Skeletal muscle tissue (tissue), 4 donors: Measurements from ENCODE around the gene ETV2. TPM values are rescaled to one million over a fixed set of nuclear protein-coding genes. Genes with fewer than 3 reads are reported as not detected.

ENCODE experiments used
- H3K27ac ChIP-seq: one replicate; pipeline ENCODE4 v1.7.0; 2013; ENCODE audit warnings: mild to moderate bottlenecking, low read depth, low read length, inconsistent platforms
- H3K27me3 ChIP-seq, 3 donors: one replicate each; pipeline ENCODE4 v1.7.0; 2013; ENCODE audit warnings: low read length in 3 of 3; ENCODE audit not compliant: control insufficient read depth in 3 of 3, insufficient read depth in 3 of 3
- H3K36me3 ChIP-seq, 3 donors: one replicate each; pipeline ENCODE4 v1.7.0; 2013; ENCODE audit warnings: low read length in 3 of 3; ENCODE audit not compliant: control insufficient read depth in 3 of 3, insufficient read depth in 3 of 3
- H3K4me1 ChIP-seq, 3 donors: one replicate each; pipeline ENCODE4 v1.7.0; 2013; ENCODE audit warnings: low read length in 3 of 3, mild to moderate bottlenecking in 3 of 3; ENCODE audit not compliant: control insufficient read depth in 3 of 3, insufficient read depth in 3 of 3
- H3K4me3 ChIP-seq, 3 donors: one replicate each; pipeline ENCODE4 v1.7.0; 2013; ENCODE audit warnings: low read length in 3 of 3
- H3K9ac ChIP-seq, 3 donors: one replicate each; pipeline ENCODE4 v1.7.0; 2013; ENCODE audit warnings: low read length in 3 of 3, mild to moderate bottlenecking in 3 of 3, moderate library complexity in 2 of 3, low read depth in 1 of 3
- H3K9me3 ChIP-seq, 3 donors: one replicate each; pipeline ENCODE4 v1.7.0; 2013; ENCODE audit warnings: low read length in 3 of 3; ENCODE audit not compliant: control insufficient read depth in 3 of 3
- total RNA-seq: library from RNA; depleted of rRNA; stranded (reverse); fragments of >200 nt; gene quantifications from one replicate; pipeline ENCODE4 v1.2.3, GENCODE V29; 2014
- donor health status: Osteomylitis.

ETV2 gene
- total RNA-seq, 1 donor from 2014 or later = 2.1 TPM

- no peak overlapping the region for H3K27ac ChIP-seq
- no peaks in the 10 kb centered on the region for H3K9me3 ChIP-seq
- peaks cover 6 to 11% (median 9%) of the 10 kb centered on the region in 3 donors for H3K36me3 ChIP-seq
- no peak overlapping the region for H3K9ac ChIP-seq
- H3K27me3 ChIP-seq = no peaks in the 10 kb centered on the region
- no peak overlapping the region for H3K4me3 ChIP-seq
- peaks cover 0 to 2% (median 2%) of the 10 kb centered on the region in 3 donors for H3K4me1 ChIP-seq
These were observed 18.8 kb upstream of the ETV2 start for GRCh38 chr19:35622750-35623149.

- H3K9me3 ChIP-seq = no peaks in the 10 kb centered on the region
- peaks cover 5 to 11% (median 7%) of the 10 kb centered on the region in 3 donors for H3K36me3 ChIP-seq
- no peak overlapping the region for H3K9ac ChIP-seq
- H3K27me3 ChIP-seq = no peaks in the 10 kb centered on the region
- no peak overlapping the region for H3K4me3 ChIP-seq
- peaks cover 0 to 9% (median 7%) of the 10 kb centered on the region in 3 donors for H3K4me1 ChIP-seq
- H3K27ac ChIP-seq = no peak overlapping the region
These were observed 18.1 kb upstream of the ETV2 start for GRCh38 chr19:35623327-35624010.

- peak overlapping the region; percentile 80 to 96 (median 94) for H3K4me3 ChIP-seq
- H3K36me3 ChIP-seq = peaks cover 29 to 31% (median 30%) of the 10 kb centered on the region in 3 donors
- no peaks in the 10 kb centered on the region for H3K9me3 ChIP-seq
- peak overlapping the region; percentile 85 to 97 (median 90) for H3K9ac ChIP-seq
- peaks cover 6 to 15% (median 14%) of the 10 kb centered on the region in 3 donors for H3K4me1 ChIP-seq
- H3K27ac ChIP-seq = peak overlapping the region; percentile 88
- H3K27me3 ChIP-seq = no peaks in the 10 kb centered on the region
These were observed 13.3 kb upstream of the ETV2 start for GRCh38 chr19:35628264-35628564.

- no peaks in the 10 kb centered on the region for H3K27me3 ChIP-seq
- peak within 1 kb of the TSS; percentile 96 to 98 (median 97) for H3K9ac ChIP-seq
- H3K4me1 ChIP-seq = peaks cover 6 to 15% (median 14%) of the 10 kb centered on the region in 3 donors
- H3K4me3 ChIP-seq = peak within 1 kb of the TSS; percentile 94 to 97 (median 96)
- H3K27ac ChIP-seq = peak within 1 kb of the TSS; percentile 88
- H3K9me3 ChIP-seq = no peaks in the 10 kb centered on the region
- H3K36me3 ChIP-seq = peaks cover 32 to 35% (median 32%) of the 10 kb centered on the region in 3 donors
These were observed 12.8 kb upstream of the ETV2 start, which contains the start of gene RBM42 for GRCh38 chr19:35628565-35629331. TSS of gene RBM42 (plus strand) at chr19:35629036. CDS start at chr19:35629154, 118 bp downstream.

GRCh38 chr19:35629332-35629633 is 12.3 kb upstream of the ETV2 start:
- Histone ChIP-seq H3K4me3 (peak overlapping the region; percentile 94 to 97 (median 96)), H3K4me1 (peaks cover 6 to 15% (median 14%) of the 10 kb centered on the region in 3 donors), H3K36me3 (peaks cover 36 to 41% (median 37%) of the 10 kb centered on the region in 3 donors), H3K27ac (peak overlapping the region; percentile 88), H3K9ac (peak overlapping the region; percentile 96 to 98 (median 97)), H3K9me3 (no peaks in the 10 kb centered on the region), H3K27me3 (no peaks in the 10 kb centered on the region)

GRCh38 chr19:35633727-35634440 is 7.7 kb upstream of the ETV2 start:
- Histone ChIP-seq H3K27ac (no peak overlapping the region), H3K9me3 (no peaks in the 10 kb centered on the region), H3K27me3 (no peaks in the 10 kb centered on the region)

GRCh38 chr19:35636651-35637050 is 4.9 kb upstream of the ETV2 start:
- Histone ChIP-seq H3K27me3 (no peaks in the 10 kb centered on the region), H3K4me1 (no peaks in the 10 kb centered on the region), H3K27ac (no peak overlapping the region), H3K36me3 (peaks cover 48 to 55% (median 54%) of the 10 kb centered on the region in 3 donors), H3K9ac (no peak overlapping the region), H3K9me3 (no peaks in the 10 kb centered on the region), H3K4me3 (no peak overlapping the region)

More at GRCh38 chr19:35633727-35634440, 7.7 kb upstream of the ETV2 start:
- Histone ChIP-seq H3K4me1 (peaks cover 4 to 8% (median 6%) of the 10 kb centered on the region in 3 donors), H3K36me3 (peaks cover 63 to 69% (median 68%) of the 10 kb centered on the region in 3 donors), H3K4me3 (no peak overlapping the region), H3K9ac (no peak overlapping the region)

- Histone ChIP-seq H3K27ac (no peak overlapping the region), H3K9me3 (no peaks in the 10 kb centered on the region), H3K27me3 (peaks cover 0 to 4% (median 0%) of the 10 kb centered on the region in 3 donors), H3K9ac (no peak overlapping the region), H3K36me3 (peaks cover 43 to 50% (median 50%) of the 10 kb centered on the region in 3 donors), H3K4me1 (no peaks in the 10 kb centered on the region), H3K4me3 (no peak overlapping the region)
These were observed 4.4 kb upstream of the ETV2 start for GRCh38 chr19:35637165-35637564.

GRCh38 chr19:35639321-35639639 is 2.3 kb upstream of the ETV2 start:
- peaks cover 6 to 9% (median 6%) of the 10 kb centered on the region in 3 donors for H3K4me1 ChIP-seq

More at GRCh38 chr19:35639321-35639639, 2.3 kb upstream of the ETV2 start:
- peaks cover 0 to 13% (median 0%) of the 10 kb centered on the region in 3 donors for H3K27me3 ChIP-seq
- H3K36me3 ChIP-seq = peaks cover 27 to 31% (median 29%) of the 10 kb centered on the region in 3 donors
- no peak overlapping the region for H3K9ac ChIP-seq
- H3K4me3 ChIP-seq = no peak overlapping the region
- H3K27ac ChIP-seq = no peak overlapping the region
- H3K9me3 ChIP-seq = no peaks in the 10 kb centered on the region
